NCI-H1105 (cell line): ENCODE results near the gene STUB1.

ENCODE experiments used
- DNase-seq: peaks from one replicate; lab custom pipeline; 2025; lab: John Stamatoyannopoulos, UW

STUB1 gene

DNA sequence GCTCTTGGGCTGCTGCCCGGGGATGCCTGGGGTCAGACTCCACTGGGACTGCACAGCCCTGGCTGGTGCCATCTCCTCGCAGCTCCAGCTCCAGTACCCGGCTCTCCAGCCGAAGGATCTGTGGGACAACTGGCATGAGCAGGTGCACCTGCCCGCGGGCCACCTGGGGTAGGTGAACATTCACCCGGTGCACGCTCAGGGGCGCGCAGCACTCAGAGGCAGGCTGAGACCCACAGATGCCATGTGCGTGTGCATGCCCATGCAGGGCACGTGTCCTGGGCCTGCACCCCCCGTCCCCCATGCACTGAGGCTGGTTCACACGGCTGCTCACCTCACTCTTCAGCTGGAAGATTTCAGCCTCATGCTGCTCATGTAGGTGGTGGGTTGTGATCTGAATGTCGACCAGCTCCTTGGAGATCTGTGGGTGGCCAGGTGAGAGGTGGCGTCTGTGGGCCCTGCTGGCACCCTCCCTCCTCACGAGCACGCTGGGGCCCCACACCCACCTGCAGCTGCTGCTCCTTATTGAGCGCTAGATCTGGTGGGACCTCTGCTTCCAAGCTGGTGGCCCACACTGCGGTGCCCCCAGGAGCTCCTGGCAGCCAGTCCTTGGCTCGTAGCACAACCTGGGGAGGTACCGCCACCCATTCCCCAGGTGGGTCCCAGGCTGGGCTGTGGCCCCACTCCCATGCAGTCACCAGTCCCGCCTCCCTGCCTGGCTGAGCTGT lies 45.4 kb downstream of the STUB1 start:
- DNase-seq = no peak

DNA sequence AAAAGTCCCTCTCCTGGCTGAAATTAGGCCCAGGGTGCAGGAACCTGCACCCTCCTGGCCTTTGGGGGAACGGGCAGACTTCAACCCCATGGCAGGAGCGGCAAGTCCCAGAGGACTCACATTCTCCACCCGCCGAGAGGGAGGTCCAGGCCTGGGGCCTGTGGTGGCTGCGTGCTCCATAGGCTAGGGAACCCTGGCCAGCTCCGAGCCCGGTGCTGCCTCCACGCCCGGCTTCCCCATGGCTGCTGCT lies 45.9 kb downstream of the STUB1 start:
- DNase-seq = no peak

GRCh38 chr16:726438-727290 lies 46.5 kb downstream of the STUB1 start, which contains the start of the genes CCDC78 and HAGHL:
TSS of gene CCDC78 (minus strand) at chr16:726443. CDS start at chr16:726367, 76 bp downstream.
TSS of gene HAGHL (plus strand) at chr16:727106. CDS start at chr16:727510, 404 bp downstream.
- no peak for DNase-seq

- DNase-seq = no peak
Observed at GRCh38 chr16:727291-727977, 47.2 kb downstream of the STUB1 start.

- no peak for DNase-seq
Observed at GRCh38 chr16:728131-728889, 48.1 kb downstream of the STUB1 start.

DNA sequence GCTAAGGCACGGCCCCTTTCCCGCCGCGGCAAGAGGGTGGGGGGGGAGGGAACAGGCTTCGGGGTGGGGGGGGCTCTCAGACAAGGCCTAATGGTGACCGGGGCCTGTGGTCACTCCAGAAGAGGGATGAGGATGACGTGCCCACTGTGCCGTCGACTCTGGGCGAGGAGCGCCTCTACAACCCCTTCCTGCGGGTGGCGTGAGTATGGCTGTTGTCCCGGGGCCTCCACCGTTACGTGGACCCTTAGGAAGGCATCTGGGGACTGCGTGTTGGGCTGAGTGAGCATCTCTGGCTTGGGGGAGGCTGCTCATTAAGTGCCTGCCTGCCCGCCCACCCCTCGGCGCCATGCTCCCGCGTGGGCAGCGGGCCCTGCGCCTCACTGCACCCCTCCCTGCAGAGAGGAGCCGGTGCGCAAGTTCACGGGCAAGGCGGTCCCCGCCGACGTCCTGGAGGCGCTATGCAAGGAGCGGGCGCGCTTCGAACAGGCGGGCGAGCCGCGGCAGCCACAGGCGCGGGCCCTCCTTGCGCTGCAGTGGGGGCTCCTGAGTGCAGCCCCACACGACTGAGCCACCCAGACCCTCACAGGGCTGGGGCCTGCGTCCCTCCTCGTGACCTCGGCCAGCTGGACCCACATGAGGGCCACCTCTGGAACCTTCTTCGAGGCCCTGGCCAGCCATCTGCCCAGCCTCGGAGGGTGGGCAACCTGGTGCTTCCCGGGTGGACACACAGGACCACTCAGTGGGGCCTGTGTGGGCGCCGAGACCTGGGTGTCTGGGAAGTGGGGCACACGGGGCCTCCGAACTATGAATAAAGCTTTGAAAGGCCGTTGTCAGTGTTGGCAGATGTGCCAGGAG lies 48.9 kb downstream of the STUB1 start:
- no peak for DNase-seq

DNA sequence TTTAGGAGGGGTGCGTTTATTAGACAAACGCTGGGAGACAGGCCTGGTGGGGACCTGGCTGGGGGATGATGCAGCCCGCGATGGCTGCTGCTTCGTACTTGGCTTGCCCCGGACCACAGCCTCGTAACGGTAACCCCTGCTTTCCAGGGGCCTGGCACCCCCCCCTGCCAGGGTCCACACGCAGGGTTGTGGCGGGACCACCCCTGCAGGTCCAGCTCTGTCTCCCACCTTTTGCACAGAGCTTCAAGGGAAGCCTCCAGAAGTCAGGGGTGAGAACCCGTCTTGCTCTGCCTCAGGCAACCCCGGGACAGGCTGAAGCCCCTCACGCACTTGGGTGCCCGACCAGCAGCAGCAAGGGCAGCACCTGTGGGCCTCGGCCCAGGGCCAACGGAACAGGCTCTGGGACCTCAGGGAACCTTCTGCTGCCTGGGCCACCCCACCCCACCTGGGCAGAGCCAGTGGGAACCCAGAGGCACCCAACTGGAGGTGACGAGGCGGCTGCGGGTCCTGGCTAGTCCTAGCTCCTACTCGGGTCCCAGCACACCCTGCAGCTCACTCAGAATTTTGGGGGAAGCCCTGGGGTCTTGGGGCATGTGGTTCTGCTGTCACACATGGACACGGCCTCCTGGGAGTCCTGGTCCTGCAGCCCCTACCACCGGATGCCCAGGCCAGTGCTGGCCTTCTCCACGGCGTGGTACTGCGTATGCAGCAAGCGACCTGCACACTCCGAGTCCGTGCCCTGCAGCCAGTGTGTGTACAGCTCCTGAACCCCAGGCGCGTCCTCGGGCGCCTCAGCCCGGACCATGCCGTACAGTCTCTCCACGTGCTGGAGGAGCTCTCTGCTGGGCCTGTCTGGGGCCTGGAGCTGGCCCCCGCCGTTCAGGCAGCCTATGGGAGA lies 49.8 kb downstream of the STUB1 start:
- DNase-seq = no peak

GRCh38 chr16:730666-731509 lies 50.7 kb downstream of the STUB1 start:
- DNase-seq = no peak

DNA sequence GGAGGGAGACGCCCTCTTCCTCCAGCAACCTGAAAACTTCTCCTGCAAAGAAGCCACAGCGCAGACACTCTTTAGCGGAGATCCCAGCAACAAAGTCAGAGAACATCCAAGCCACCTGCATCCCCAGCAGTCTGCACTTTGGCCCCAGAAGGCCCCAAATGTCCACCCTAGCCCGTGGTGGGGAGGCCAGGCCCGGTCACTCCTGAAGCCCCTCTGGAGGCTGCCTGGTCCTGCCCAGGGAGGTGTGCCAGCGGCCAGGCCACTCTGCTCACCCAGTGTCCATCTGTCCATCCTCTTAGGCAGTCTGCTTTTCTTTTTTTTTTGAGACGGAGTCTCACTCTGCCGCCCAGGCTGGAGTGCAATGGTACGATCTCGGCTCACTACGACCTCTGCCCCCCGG lies 52.1 kb downstream of the STUB1 start:
- DNase-seq = no peak
